Activated CD4-positive, alpha-beta T cell treated with anti-CD3 and anti-CD28 coated beads, Interleukin-2, amount 10 ng/mL, durations not matched to agents 7 days and 5 days (primary cell): Measurements from ENCODE around the gene NCBP1. TPM values are rescaled to one million over a fixed set of nuclear protein-coding genes. Genes with fewer than 3 reads are reported as not detected.

Experiments used
- CTCF ChIA-PET: fragments of 350-600 bp; sonication (Branson Sonifier 250); formaldehyde crosslinking; loops from one replicate; lab custom pipeline; 2021; ENCODE audit warnings: antibody characterized with exemption; lab: Charles Lee
- POLR2A ChIA-PET: fragments of 350-600 bp; sonication (Branson Sonifier 250); formaldehyde crosslinking; loops from one replicate; lab custom pipeline; 2021; ENCODE audit warnings: antibody characterized with exemption; lab: Charles Lee
- DNase-seq: peaks from one replicate; pipeline ENCODE4 v3.0.0-alpha.2; 2020
- H3K27ac Mint-ChIP-seq: one replicate; pipeline ENCODE4 v1.8.0; 2021; ENCODE audit warnings: mild to moderate bottlenecking, moderate library complexity, mixed read lengths
- H3K27me3 Mint-ChIP-seq: one replicate; pipeline ENCODE4 v1.8.0; 2021; ENCODE audit warnings: mixed read lengths
- H3K36me3 Mint-ChIP-seq: one replicate; pipeline ENCODE4 v1.8.0; 2021; ENCODE audit warnings: low read depth, mixed read lengths
- H3K4me1 Mint-ChIP-seq: one replicate; pipeline ENCODE4 v1.8.0; 2021; ENCODE audit warnings: mixed read lengths
- H3K4me3 Mint-ChIP-seq: one replicate; pipeline ENCODE4 v1.8.0; 2021; ENCODE audit warnings: mild to moderate bottlenecking, moderate library complexity, mixed read lengths
- H3K9me3 Mint-ChIP-seq: one replicate; pipeline ENCODE4 v1.8.0; 2021; ENCODE audit warnings: mixed read lengths
- total RNA-seq, 2 experiments: library from RNA; stranded (reverse); gene quantifications; one replicate each; pipeline ENCODE4 v1.2.3, GENCODE V29; 2021

Gene NCBP1
- total RNA-seq, 2 experiments from 2014 or later = 42.4 to 51.1 TPM

DNA sequence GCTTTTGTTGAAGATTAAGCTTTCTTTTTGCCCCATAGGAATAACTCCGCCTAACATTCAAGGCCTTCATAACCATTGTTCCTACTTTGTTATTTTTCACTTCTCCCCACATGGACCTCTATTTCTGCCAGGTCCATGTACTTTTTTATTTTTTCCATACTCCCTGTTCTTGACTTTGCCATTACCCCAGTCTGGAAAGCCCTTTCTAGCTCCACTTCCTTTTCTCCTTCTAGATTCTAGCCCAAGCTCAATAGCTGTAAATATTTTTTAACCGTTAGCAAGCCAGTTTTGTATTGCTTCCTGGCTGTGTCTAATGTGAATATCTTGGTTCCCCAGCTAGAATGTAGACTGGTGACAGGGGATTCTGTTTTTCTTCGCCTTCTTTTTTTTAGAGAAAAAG is 26.1 kb downstream of the NCBP1 start:
- Mint-ChIP-seq H3K36me3 (peaks cover 81% of the 10 kb centered on the region), H3K27ac (no peak overlapping the region), H3K9me3 (no peaks in the 10 kb centered on the region), H3K4me1 (peaks cover 5% of the 10 kb centered on the region), H3K27me3 (no peaks in the 10 kb centered on the region), H3K4me3 (no peak overlapping the region)
- CTCF ChIA-PET = interaction anchor here (0.7 to 1.0 kb wide), 2 partner anchors 15 to 20 kb away, joined by 3 read pairs; no protein-coding TSS in a partner anchor
- no peak for DNase-seq
- POLR2A ChIA-PET = no interaction called here

GRCh38 chr9:97660340-97660739 is 26.7 kb downstream of the NCBP1 start:
- no peak overlapping the region for H3K4me3 Mint-ChIP-seq
- DNase-seq = no peak
- ChIA-PET CTCF (no interaction called here), POLR2A (no interaction called here)
- H3K36me3 Mint-ChIP-seq = peaks cover 81% of the 10 kb centered on the region
- peaks cover 5% of the 10 kb centered on the region for H3K4me1 Mint-ChIP-seq
- no peaks in the 10 kb centered on the region for H3K9me3 Mint-ChIP-seq
- no peaks in the 10 kb centered on the region for H3K27me3 Mint-ChIP-seq
- H3K27ac Mint-ChIP-seq = no peak overlapping the region

- Mint-ChIP-seq H3K9me3 (no peaks in the 10 kb centered on the region), H3K27me3 (no peaks in the 10 kb centered on the region), H3K27ac (no peak overlapping the region), H3K4me3 (no peak overlapping the region), H3K36me3 (peaks cover 79% of the 10 kb centered on the region), H3K4me1 (peaks cover 6% of the 10 kb centered on the region)
- DNase-seq = no peak
- ChIA-PET POLR2A (no interaction called here), CTCF (interaction anchor here (0.6 kb wide), 1 partner anchor 611 kb away, joined by 3 read pairs; no protein-coding TSS in a partner anchor)
Measured at GRCh38 chr9:97660847-97661246, 27.2 kb downstream of the NCBP1 start.

DNA sequence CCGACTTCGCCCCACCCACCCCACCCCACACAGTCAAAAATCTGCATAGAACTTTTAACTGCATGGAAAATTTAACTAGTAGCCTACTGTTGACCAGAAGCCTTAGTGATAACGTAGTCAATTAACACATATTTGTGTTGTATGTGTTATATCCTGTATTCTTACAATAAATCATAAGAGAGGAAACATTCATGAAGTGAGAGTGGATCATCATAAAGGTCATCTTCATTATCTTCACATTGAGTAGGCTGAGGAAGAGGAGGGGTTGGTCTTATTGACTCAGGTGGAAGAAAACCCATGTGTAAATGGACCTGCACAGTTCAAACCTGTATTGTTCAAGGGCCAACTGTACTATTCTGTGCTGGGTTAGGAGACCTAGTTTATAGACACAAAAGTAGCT is 32.1 kb downstream of the NCBP1 start:
- Mint-ChIP-seq H3K27ac (no peak overlapping the region), H3K27me3 (no peaks in the 10 kb centered on the region), H3K4me1 (peaks cover 18% of the 10 kb centered on the region), H3K4me3 (no peak overlapping the region), H3K36me3 (peaks cover 76% of the 10 kb centered on the region), H3K9me3 (no peaks in the 10 kb centered on the region)
- ChIA-PET CTCF (no interaction called here), POLR2A (no interaction called here)
- DNase-seq = no peak

GRCh38 chr9:97666907-97667686 is 33.5 kb downstream of the NCBP1 start:
- H3K27me3 Mint-ChIP-seq = no peaks in the 10 kb centered on the region
- H3K4me3 Mint-ChIP-seq = no peak overlapping the region
- CTCF ChIA-PET = interaction anchor here (0.5 to 1.4 kb wide), 3 partner anchors 9 to 78 kb away, joined by 3 to 4 read pairs (median 3); no protein-coding TSS in a partner anchor
- peaks cover 78% of the 10 kb centered on the region for H3K36me3 Mint-ChIP-seq
- peaks cover 18% of the 10 kb centered on the region for H3K4me1 Mint-ChIP-seq
- POLR2A ChIA-PET = no interaction called here
- no peaks in the 10 kb centered on the region for H3K9me3 Mint-ChIP-seq
- no peak for DNase-seq
- peak overlapping the region; percentile 7 for H3K27ac Mint-ChIP-seq

DNA sequence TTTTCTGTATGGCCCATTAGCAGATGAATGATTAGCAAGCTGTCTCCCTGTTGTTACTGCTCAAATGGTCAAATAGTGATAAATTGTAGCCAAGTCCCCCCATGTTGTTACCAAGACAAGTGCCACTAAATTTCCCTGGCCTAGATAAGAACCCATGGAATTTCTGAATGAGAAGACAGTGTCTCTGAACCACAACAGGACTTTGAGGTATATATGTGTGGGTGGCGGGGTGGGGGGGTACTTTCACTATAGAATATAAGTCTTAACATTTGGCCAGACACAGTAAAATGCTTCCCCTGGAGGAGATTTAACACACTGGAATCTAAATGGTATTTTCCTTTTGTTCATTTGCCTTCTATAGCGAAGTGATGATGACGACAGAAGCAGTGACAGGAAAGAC is 34.9 kb downstream of the NCBP1 start:
- Mint-ChIP-seq H3K36me3 (peaks cover 68% of the 10 kb centered on the region), H3K4me1 (peaks cover 18% of the 10 kb centered on the region), H3K4me3 (no peak overlapping the region), H3K27me3 (no peaks in the 10 kb centered on the region), H3K27ac (no peak overlapping the region), H3K9me3 (no peaks in the 10 kb centered on the region)
- ChIA-PET POLR2A (no interaction called here), CTCF (no interaction called here)
- no peak for DNase-seq

DNA sequence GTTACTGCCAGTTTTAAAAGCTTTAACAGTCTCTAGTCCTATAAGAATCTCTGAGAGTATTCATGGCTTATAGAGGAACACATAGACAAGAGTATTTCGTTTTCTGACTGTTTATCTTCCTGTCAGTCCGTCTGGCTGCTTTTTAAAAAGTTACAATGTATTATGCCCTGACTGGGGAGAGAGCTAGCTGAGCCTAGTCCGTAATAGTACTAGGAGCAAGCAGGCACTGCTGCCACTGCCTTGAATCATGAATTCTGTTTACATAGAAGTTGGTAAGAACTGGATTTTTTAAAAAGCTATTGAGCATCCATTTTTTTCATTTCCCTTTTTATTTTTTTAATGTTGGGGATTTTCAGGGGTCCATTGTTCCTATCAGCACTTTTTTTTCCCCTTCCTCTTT is 37.0 kb downstream of the NCBP1 start:
- peaks cover 66% of the 10 kb centered on the region for H3K36me3 Mint-ChIP-seq
- ChIA-PET POLR2A (no interaction called here), CTCF (interaction anchor here (1.6 kb wide), 1 partner anchor 9 kb away, joined by 3 read pairs; no protein-coding TSS in a partner anchor)
- no peak overlapping the region for H3K27ac Mint-ChIP-seq
- H3K9me3 Mint-ChIP-seq = no peaks in the 10 kb centered on the region
- no peak overlapping the region for H3K4me3 Mint-ChIP-seq
- DNase-seq = no peak
- no peaks in the 10 kb centered on the region for H3K27me3 Mint-ChIP-seq
- H3K4me1 Mint-ChIP-seq = peaks cover 15% of the 10 kb centered on the region

GRCh38 chr9:97672403-97672802 is 38.8 kb downstream of the NCBP1 start:
- Mint-ChIP-seq H3K9me3 (no peaks in the 10 kb centered on the region), H3K4me3 (no peak overlapping the region), H3K27me3 (no peaks in the 10 kb centered on the region), H3K36me3 (peaks cover 57% of the 10 kb centered on the region), H3K4me1 (no peaks in the 10 kb centered on the region), H3K27ac (no peak overlapping the region)
- POLR2A ChIA-PET = no interaction called here
- DNase-seq = no peak
- CTCF ChIA-PET = no interaction called here

DNA sequence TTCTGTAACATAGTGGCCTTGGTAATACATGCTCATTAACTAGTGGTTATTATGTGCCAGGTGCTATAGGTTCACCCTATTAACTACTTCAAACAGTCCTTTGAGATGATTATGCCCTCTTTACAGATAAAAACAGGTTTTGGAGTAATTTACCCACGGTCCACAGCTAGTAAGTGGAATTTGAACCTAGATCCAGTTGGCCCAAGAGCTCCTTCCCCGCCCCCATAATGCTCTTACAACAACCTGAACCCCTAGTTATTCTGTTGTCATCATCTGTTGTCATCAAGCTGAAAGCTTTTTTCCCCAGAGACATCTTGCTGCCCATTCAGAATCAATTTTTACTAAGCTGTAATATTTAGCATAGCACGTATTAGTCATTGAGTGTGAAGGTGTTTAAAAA is 40.3 kb downstream of the NCBP1 start:
- DNase-seq = no peak
- Mint-ChIP-seq H3K4me1 (no peaks in the 10 kb centered on the region), H3K4me3 (no peak overlapping the region), H3K27ac (peak overlapping the region; percentile 28), H3K9me3 (no peaks in the 10 kb centered on the region), H3K36me3 (peaks cover 56% of the 10 kb centered on the region), H3K27me3 (no peaks in the 10 kb centered on the region)
- ChIA-PET CTCF (interaction anchor here (1.2 to 1.6 kb wide), 2 partner anchors 15 to 19 kb away, joined by 3 to 5 read pairs; no protein-coding TSS in a partner anchor), POLR2A (no interaction called here)

- CTCF ChIA-PET = interaction anchor here (0.8 to 1.0 kb wide), 2 partner anchors 8 to 16 kb away, joined by 3 read pairs; no protein-coding TSS in a partner anchor
- H3K4me1 Mint-ChIP-seq = no peaks in the 10 kb centered on the region
Measured at GRCh38 chr9:97675655-97676054, 42.0 kb downstream of the NCBP1 start.

DNA sequence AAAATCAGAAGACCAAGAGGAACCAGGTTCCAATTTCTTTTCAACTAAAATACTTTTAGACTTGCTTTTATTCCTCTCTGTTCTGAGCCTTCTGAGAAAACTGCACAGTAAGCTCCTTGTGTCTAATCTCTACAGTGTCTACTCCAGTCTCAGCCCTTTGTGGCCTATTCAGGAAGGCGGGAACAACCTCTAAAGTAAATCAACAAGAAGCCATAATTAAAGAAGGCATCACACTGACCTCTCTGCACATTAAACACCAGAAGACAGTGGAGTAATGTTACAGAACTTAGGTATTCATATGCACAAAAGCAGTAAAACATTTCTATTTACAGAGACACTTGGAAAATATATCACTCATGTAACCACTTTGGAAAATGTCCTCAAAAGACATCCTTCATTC is 48.6 kb downstream of the NCBP1 start:
- ChIA-PET CTCF (no interaction called here), POLR2A (no interaction called here)
- no peaks in the 10 kb centered on the region for H3K9me3 Mint-ChIP-seq
- no peaks in the 10 kb centered on the region for H3K27me3 Mint-ChIP-seq
- DNase-seq = no peak
- H3K4me3 Mint-ChIP-seq = no peak overlapping the region
- no peak overlapping the region for H3K27ac Mint-ChIP-seq
- H3K36me3 Mint-ChIP-seq = peaks cover 36% of the 10 kb centered on the region
- no peaks in the 10 kb centered on the region for H3K4me1 Mint-ChIP-seq

More at GRCh38 chr9:97675655-97676054, 42.0 kb downstream of the NCBP1 start:
- no peak for DNase-seq
- Mint-ChIP-seq H3K27me3 (no peaks in the 10 kb centered on the region), H3K27ac (no peak overlapping the region), H3K4me3 (no peak overlapping the region), H3K9me3 (no peaks in the 10 kb centered on the region), H3K36me3 (peaks cover 49% of the 10 kb centered on the region)
- POLR2A ChIA-PET = interaction anchor here (0.7 kb wide), 1 partner anchor 42 kb away, joined by 4 read pairs; the partner anchor contains the start of genes NCBP1 and TSTD2

DNA sequence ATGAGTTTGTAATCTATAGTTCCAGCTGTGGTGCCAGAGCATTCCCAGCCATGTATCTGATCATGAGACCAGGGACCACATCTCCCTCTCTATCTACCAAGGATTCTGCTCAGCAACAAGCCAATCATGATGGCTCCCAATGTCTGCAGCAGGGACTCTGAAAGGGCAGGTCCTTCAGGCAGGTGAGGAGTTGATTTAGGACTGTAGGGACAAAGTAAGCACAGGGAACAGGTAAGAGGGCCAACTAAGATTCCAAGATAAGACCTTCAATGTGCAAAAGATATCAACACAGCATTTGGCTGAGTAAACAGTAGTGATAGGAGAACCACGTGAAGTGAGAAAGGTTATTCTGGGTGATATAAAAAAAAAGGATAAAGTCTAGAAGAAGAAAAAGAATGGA is 55.0 kb downstream of the NCBP1 start:
- Mint-ChIP-seq H3K9me3 (no peaks in the 10 kb centered on the region), H3K4me1 (peaks cover 8% of the 10 kb centered on the region), H3K27me3 (no peaks in the 10 kb centered on the region), H3K27ac (no peak overlapping the region), H3K4me3 (no peak overlapping the region), H3K36me3 (peaks cover 52% of the 10 kb centered on the region)
- CTCF ChIA-PET = interaction anchor here (1.5 kb wide), 1 partner anchor 14 kb away, joined by 5 read pairs; no protein-coding TSS in a partner anchor
- POLR2A ChIA-PET = no interaction called here
- DNase-seq = no peak
